Cardiac fibroblast (primary cell): ENCODE results near the gene RHBDL2.
"Not testable (repeated sequence)": the region's sequence is repeated elsewhere in the genome, so short reads cannot be mapped to it uniquely, and the experiment has no call there.

Source experiments
- DNase-seq, 2 donors: peaks; one replicate each; pipeline versions ENCODE4 v3.0.0 to v3.0.0-alpha.2; 2010; ENCODE audit warnings: low read depth in 2 of 2
- H3K4me3 ChIP-seq, 2 donors: replicated peaks in 1 of 2; 1 replicate in 1 of 2; 2 replicates in 1 of 2; pipeline ENCODE4 v1.5.1; 2011; ENCODE audit warnings: low read depth in 2 of 2, low read length in 2 of 2, mild to moderate bottlenecking in 2 of 2, moderate library complexity in 1 of 2
- CTCF ChIP-seq: IDR thresholded peaks from one replicate; pipeline ENCODE4 v1.5.1; 2011; ENCODE audit warnings: low read depth, mild to moderate bottlenecking, low read length, inconsistent platforms

RHBDL2 gene, protein sequence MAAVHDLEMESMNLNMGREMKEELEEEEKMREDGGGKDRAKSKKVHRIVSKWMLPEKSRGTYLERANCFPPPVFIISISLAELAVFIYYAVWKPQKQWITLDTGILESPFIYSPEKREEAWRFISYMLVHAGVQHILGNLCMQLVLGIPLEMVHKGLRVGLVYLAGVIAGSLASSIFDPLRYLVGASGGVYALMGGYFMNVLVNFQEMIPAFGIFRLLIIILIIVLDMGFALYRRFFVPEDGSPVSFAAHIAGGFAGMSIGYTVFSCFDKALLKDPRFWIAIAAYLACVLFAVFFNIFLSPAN

GRCh38 chr1:38941527-38942019 is at the start of gene RHBDL2:
Gene RHBDL2 (minus strand): TSS chr1:38941830. CDS start chr1:38919212, 22,618 bp downstream.
- H3K4me3 ChIP-seq = peak within 1 kb of the TSS; percentile 38 to 63
- DNase-seq = peak; percentile 68 to 69
- no peak for TF ChIP-seq CTCF

DNA sequence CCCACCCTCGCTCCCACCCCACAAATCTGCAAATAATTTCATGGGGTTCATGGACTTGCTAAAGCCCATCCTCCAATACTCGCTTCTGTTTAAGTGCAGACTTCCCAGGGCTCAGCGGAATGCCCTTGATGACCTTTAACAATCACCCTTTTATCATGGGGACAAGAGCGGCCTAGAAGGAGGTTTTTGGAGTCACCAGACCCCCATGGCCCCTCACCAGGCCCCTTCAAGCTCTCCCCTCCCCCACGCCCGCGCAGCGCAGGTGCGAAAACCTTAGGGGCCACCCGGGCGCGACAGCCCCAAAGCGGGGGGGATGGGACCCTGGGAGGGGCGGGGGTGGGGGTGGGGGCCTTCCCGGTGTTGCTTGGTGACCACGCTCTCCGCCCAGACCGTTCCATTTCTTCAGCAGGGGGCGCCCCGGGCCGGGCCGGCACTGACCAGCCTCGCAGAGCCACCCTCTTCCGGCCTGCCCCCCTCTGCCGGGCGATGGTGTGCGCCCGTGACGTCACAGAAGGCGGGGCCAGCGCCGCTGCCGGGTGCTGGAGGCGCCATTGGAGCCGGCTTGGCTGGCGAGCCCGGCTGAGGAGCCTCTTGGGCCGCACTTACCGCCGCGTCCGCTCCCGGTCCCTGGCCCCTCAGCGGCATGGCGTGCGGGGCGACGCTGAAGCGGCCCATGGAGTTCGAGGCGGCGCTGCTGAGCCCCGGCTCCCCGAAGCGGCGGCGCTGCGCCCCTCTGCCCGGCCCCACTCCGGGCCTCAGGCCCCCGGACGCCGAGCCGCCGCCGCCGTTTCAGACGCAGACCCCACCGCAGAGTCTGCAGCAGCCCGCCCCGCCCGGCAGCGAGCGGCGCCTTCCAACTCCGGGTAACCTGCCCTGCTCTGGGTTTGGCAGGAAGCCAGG is 49.4 kb upstream of the RHBDL2 start, which contains the start of gene AKIRIN1:
AKIRIN1 (plus strand) TSS at position 539 of the 900 bp plus-strand sequence; CDS start at position 644, 105 bp downstream.
- H3K4me3 ChIP-seq = peak within 1 kb of the TSS; percentile 91 to 94
- peak; percentile 97 to 99 for DNase-seq
- TF ChIP-seq CTCF = no peak

GRCh38 chr1:38990386-38990737 is 48.7 kb upstream of the RHBDL2 start:
- no peak for TF ChIP-seq CTCF
- H3K4me3 ChIP-seq = peak overlapping the region; percentile 54
- peak; percentile 31 to 32 for DNase-seq

GRCh38 chr1:38989979-38990378 is 48.3 kb upstream of the RHBDL2 start:
- DNase-seq = no peak
- TF ChIP-seq CTCF = no peak
- H3K4me3 ChIP-seq = no peak overlapping the region

GRCh38 chr1:38979380-38979779 is 37.8 kb upstream of the RHBDL2 start:
- not testable (repeated sequence) for H3K4me3 ChIP-seq, DNase-seq

DNA sequence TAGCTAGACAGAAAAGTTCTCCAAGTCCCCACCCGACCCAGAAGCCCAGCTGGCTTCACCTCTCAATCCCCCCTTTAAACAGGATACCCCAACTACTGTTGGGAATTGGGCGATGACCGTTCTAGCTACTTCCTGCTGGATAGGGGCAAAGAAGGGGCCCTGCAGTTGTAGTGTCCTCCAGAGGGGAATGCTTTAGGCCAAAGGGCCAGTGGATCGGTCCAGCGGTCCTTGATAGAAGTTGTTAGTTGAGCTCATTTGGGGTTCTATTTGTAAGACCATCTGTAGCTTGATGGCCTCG is 36.6 kb upstream of the RHBDL2 start:
- DNase-seq = not testable (repeated sequence)

GRCh38 chr1:38977399-38978244 is 36.0 kb upstream of the RHBDL2 start:
- DNase-seq, H3K4me3 ChIP-seq: not testable (repeated sequence)

More for the DNA sequence above, 36.6 kb upstream of the RHBDL2 start:
- not testable (repeated sequence) for H3K4me3 ChIP-seq
